HFFc6 (cell line): ENCODE measurements around the gene NRN1. TPM values are rescaled to one million over a fixed set of nuclear protein-coding genes. Genes with fewer than 3 reads are reported as not detected.
A peak's percentile ranks its signal among the peaks of the same experiment; 100 is the strongest.

Experiments
- DNase-seq: peaks from one replicate; pipeline ENCODE4 v3.0.0-alpha.2; 2018
- H3K27ac Mint-ChIP-seq: 2 replicates; pipeline ENCODE4 v1.8.0; 2020; ENCODE audit warnings: mild to moderate bottlenecking, mixed read lengths
- H3K27me3 Mint-ChIP-seq: 2 replicates; pipeline ENCODE4 v1.8.0; 2021; ENCODE audit warnings: mild to moderate bottlenecking, moderate library complexity, mixed read lengths; ENCODE audit not compliant: insufficient read depth
- H3K36me3 Mint-ChIP-seq: 2 replicates; pipeline ENCODE4 v1.8.0; 2021; ENCODE audit warnings: low read depth, mixed read lengths
- H3K4me1 Mint-ChIP-seq: 2 replicates; pipeline ENCODE4 v1.8.0; 2020; ENCODE audit warnings: low read depth, mixed read lengths
- H3K4me3 Mint-ChIP-seq: 2 replicates; pipeline ENCODE4 v1.8.0; 2020; ENCODE audit warnings: mild to moderate bottlenecking, moderate library complexity, mixed read lengths
- H3K9me3 Mint-ChIP-seq: 2 replicates; pipeline ENCODE4 v1.8.0; 2020; ENCODE audit warnings: mild to moderate bottlenecking, mixed read lengths
- total RNA-seq, 6 experiments: library from RNA; stranded (reverse); fragmentation: NEBNext Ultra II Directional; extraction: Animal tissue kit (Norgen Biotek cat#: 25700); gene quantifications; 2 replicates in 1 of 6; 3 replicates in 5 of 6; pipeline ENCODE4 v1.2.3, GENCODE V29; 2021
- TF ChIP-seq, protein P1 (sequence below): fragments of 200-600 bp; sonication (generic); IDR thresholded peaks from 2 replicates; pipeline ENCODE4 v1.5.0; 2021; ENCODE audit warnings: antibody characterized with exemption, mild to moderate bottlenecking

NRN1 gene
- total RNA-seq, 6 experiments from 2014 or later, result not detected

DNA sequence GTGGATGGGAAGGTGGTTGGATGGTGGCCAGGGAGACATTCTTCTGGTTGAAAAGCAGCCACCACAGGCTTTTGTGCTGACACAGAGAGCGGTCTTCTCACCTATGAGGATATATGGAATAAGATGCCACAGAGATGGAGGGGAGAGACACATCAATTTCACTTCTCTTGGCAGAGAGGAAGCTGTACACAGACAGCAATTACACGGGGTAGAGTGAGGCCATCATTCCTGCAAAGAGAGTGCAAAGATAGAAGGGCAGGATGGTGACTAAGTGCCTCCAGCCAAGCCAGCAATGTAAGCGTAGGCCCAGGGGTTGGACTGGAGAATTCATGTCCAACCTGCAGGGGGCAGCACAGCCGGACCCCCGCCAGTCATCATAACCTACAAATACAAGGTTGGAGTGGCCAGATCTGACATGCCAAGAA, 56.4 kb downstream of the NRN1 start:
- Mint-ChIP-seq H3K4me1 (no peaks in the 10 kb centered on the region; the same call in 1 of the 2 replicates), H3K9me3 (no peaks in the 10 kb centered on the region), H3K36me3 (no peaks in the 10 kb centered on the region), H3K27me3 (0 out of 2 replicates have a peak, but pooled peaks cover 5% of the 10 kb centered on the region), H3K4me3 (no peak overlapping the region), H3K27ac (no peak overlapping the region)
- TF ChIP-seq, protein P1, sequence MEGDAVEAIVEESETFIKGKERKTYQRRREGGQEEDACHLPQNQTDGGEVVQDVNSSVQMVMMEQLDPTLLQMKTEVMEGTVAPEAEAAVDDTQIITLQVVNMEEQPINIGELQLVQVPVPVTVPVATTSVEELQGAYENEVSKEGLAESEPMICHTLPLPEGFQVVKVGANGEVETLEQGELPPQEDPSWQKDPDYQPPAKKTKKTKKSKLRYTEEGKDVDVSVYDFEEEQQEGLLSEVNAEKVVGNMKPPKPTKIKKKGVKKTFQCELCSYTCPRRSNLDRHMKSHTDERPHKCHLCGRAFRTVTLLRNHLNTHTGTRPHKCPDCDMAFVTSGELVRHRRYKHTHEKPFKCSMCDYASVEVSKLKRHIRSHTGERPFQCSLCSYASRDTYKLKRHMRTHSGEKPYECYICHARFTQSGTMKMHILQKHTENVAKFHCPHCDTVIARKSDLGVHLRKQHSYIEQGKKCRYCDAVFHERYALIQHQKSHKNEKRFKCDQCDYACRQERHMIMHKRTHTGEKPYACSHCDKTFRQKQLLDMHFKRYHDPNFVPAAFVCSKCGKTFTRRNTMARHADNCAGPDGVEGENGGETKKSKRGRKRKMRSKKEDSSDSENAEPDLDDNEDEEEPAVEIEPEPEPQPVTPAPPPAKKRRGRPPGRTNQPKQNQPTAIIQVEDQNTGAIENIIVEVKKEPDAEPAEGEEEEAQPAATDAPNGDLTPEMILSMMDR, result peak; percentile 69
- no peak for DNase-seq
